ENCODE data around the gene L3HYPDH. TPM values are rescaled to one million over a fixed set of nuclear protein-coding genes. Genes with fewer than 3 reads are reported as not detected.

L3HYPDH gene
- polyA plus RNA-seq, 1 donor (not counting 4 experiments of a cell fraction or from before 2014, with no cell fraction given) = 37.5 TPM

GRCh38 chr14:59455411-59455810 is 28.8 kb downstream of the L3HYPDH start:
- FAIRE-seq = no peak

GRCh38 chr14:59454139-59454538 is 30.1 kb downstream of the L3HYPDH start:
- no peaks in the 10 kb centered on the region for H3K9me3 ChIP-seq (ENCODE audit: control insufficient read depth, low read depth, low read length)
- no peak overlapping the region for H3K9ac ChIP-seq (ENCODE audit: control insufficient read depth, extremely low read depth, insufficient read depth, low read length)
- no peaks in the 10 kb centered on the region for H4K20me1 ChIP-seq (ENCODE audit: control insufficient read depth, extremely low read depth, insufficient read depth, low read length)
- no peaks in the 10 kb centered on the region for H3K9me1 ChIP-seq (ENCODE audit: control insufficient read depth, extremely low read depth, insufficient read depth, low read length)
- no peak overlapping the region for H3K4me2 ChIP-seq (ENCODE audit: control insufficient read depth, extremely low read depth, insufficient read depth, low read depth, low read length)
- dilution Hi-C loops (cut with MboI; ENCODE audit: extremely low pct_ligation_motif_present, low sequenced_read_pairs) = no loop called here
- H3K27me3 ChIP-seq (ENCODE audit: control insufficient read depth, extremely low read depth, insufficient read depth, low read length) = no peaks in the 10 kb centered on the region
- no peak overlapping the region for H2AFZ ChIP-seq (ENCODE audit: control insufficient read depth, low read length)
- H3K36me3 ChIP-seq (ENCODE audit: control insufficient read depth in 2 of 2, extremely low read depth in 1 of 2, insufficient read depth in 2 of 2, low read length in 2 of 2) = peaks cover 5 to 8% of the 10 kb centered on the region in 2 experiments
- H3K4me3 ChIP-seq (ENCODE audit: control insufficient read depth in 2 of 3, extremely low read depth in 1 of 3, insufficient read depth in 2 of 3, low read depth in 1 of 3, low read length in 3 of 3) = no peak overlapping the region
- peak; percentile 66 for FAIRE-seq
- peak; percentile 21 for DNase-seq (ENCODE audit: low read depth, low spot score)
- no peak overlapping the region for H3K27ac ChIP-seq (ENCODE audit: control insufficient read depth, insufficient read depth, low read length)
- no peaks in the 10 kb centered on the region for H3K79me2 ChIP-seq (ENCODE audit: control insufficient read depth, insufficient read depth, low read length)
- H3K4me1 ChIP-seq (ENCODE audit: control insufficient read depth, extremely low read depth, insufficient read depth, low read length) = no peaks in the 10 kb centered on the region
- TF ChIP-seq EZH2 (IDR thresholded peaks at IDR 0.05; ENCODE audit: low read length) (no peak), CTCF (optimal IDR thresholded peaks at IDR 0.05 in 1 of 3, IDR thresholded peaks at IDR 0.05 in 1 of 3, conservative IDR thresholded peaks at IDR 0.05 in 1 of 3; ENCODE audit: extremely low read depth in 1 of 3, insufficient read depth in 2 of 3, low read length in 3 of 3) (no peak)

More at GRCh38 chr14:59455411-59455810, 28.8 kb downstream of the L3HYPDH start:
- no peak overlapping the region for H3K4me3 ChIP-seq (ENCODE audit: control insufficient read depth in 2 of 3, extremely low read depth in 1 of 3, insufficient read depth in 2 of 3, low read depth in 1 of 3, low read length in 3 of 3)
- no peak for DNase-seq (ENCODE audit: low read depth, low spot score)
- no peak overlapping the region for H2AFZ ChIP-seq (ENCODE audit: control insufficient read depth, low read length)
- H3K27me3 ChIP-seq (ENCODE audit: control insufficient read depth, extremely low read depth, insufficient read depth, low read length) = no peaks in the 10 kb centered on the region
- H3K36me3 ChIP-seq (ENCODE audit: control insufficient read depth in 2 of 2, extremely low read depth in 1 of 2, insufficient read depth in 2 of 2, low read length in 2 of 2) = peaks cover 5 to 9% of the 10 kb centered on the region in 2 experiments
- no peaks in the 10 kb centered on the region for H3K79me2 ChIP-seq (ENCODE audit: control insufficient read depth, insufficient read depth, low read length)
- H3K4me2 ChIP-seq (ENCODE audit: control insufficient read depth, extremely low read depth, insufficient read depth, low read depth, low read length) = no peak overlapping the region
- no peaks in the 10 kb centered on the region for H3K9me3 ChIP-seq (ENCODE audit: control insufficient read depth, low read depth, low read length)
- TF ChIP-seq CTCF (optimal IDR thresholded peaks at IDR 0.05 in 1 of 3, IDR thresholded peaks at IDR 0.05 in 1 of 3, conservative IDR thresholded peaks at IDR 0.05 in 1 of 3; ENCODE audit: extremely low read depth in 1 of 3, insufficient read depth in 2 of 3, low read length in 3 of 3) = no peak
- no peak for TF ChIP-seq EZH2 (IDR thresholded peaks at IDR 0.05; ENCODE audit: low read length)
- no peak overlapping the region for H3K9ac ChIP-seq (ENCODE audit: control insufficient read depth, extremely low read depth, insufficient read depth, low read length)
- no peaks in the 10 kb centered on the region for H4K20me1 ChIP-seq (ENCODE audit: control insufficient read depth, extremely low read depth, insufficient read depth, low read length)
- H3K9me1 ChIP-seq (ENCODE audit: control insufficient read depth, extremely low read depth, insufficient read depth, low read length) = no peaks in the 10 kb centered on the region
- dilution Hi-C loops (cut with MboI; ENCODE audit: extremely low pct_ligation_motif_present, low sequenced_read_pairs) = no loop called here
- no peak overlapping the region for H3K27ac ChIP-seq (ENCODE audit: control insufficient read depth, insufficient read depth, low read length)
- no peaks in the 10 kb centered on the region for H3K4me1 ChIP-seq (ENCODE audit: control insufficient read depth, extremely low read depth, insufficient read depth, low read length)

All from keratinocyte (primary cell).